Omental fat pad (tissue), 4 donors: ENCODE measurements around the gene COA8. TPM values are rescaled to one million over a fixed set of nuclear protein-coding genes. Genes with fewer than 3 reads are reported as not detected.

Experiments
- ATAC-seq: fragments of 150-250 bp; one replicate; pipeline ENCODE4 v1.9.1; 2016; ENCODE audit warnings: mild to moderate bottlenecking, moderate library complexity; ENCODE audit not compliant: low FRiP score
- DNase-seq: peaks from one replicate; pipeline ENCODE4 v3.0.0-alpha.2; 2019; ENCODE audit warnings: low spot score
- CTCF ChIP-seq, 3 donors: fragments of 450-650 bp; IDR thresholded peaks; one replicate each; pipeline ENCODE4 v1.5.1; 2016 to 2017; ENCODE audit warnings: antibody characterized with exemption in 3 of 3, mild to moderate bottlenecking in 3 of 3, moderate library complexity in 2 of 3
- total RNA-seq, 4 donors: library from RNA; depleted of rRNA; stranded (reverse); fragments of >200 nt; gene quantifications; one replicate each; pipeline ENCODE4 v1.1.0, GENCODE V29; 2016

COA8 gene
- total RNA-seq, 4 donors from 2014 or later, result 15.3 to 61.5 (median 27.5) TPM

GRCh38 chr14:103531421-103532215 lies 31.1 kb upstream of the COA8 start:
- DNase-seq (no peak), ATAC-seq (no peak)
- no peak for TF ChIP-seq CTCF (IDR thresholded peaks at IDR 0.05)

GRCh38 chr14:103532216-103533136 lies 30.3 kb upstream of the COA8 start:
- DNase-seq (no peak), ATAC-seq (no peak)
- TF ChIP-seq CTCF (IDR thresholded peaks at IDR 0.05), result no peak

- no peak for TF ChIP-seq CTCF (IDR thresholded peaks at IDR 0.05)
- DNase-seq, result no peak
- no peak for ATAC-seq
Measured at GRCh38 chr14:103533137-103533998, 29.4 kb upstream of the COA8 start.

- TF ChIP-seq CTCF (IDR thresholded peaks at IDR 0.05), result no peak
- DNase-seq, result no peak
- ATAC-seq, result no peak
Measured at GRCh38 chr14:103533999-103534575, 28.7 kb upstream of the COA8 start.

GRCh38 chr14:103534576-103535061 lies 28.1 kb upstream of the COA8 start:
- TF ChIP-seq CTCF (IDR thresholded peaks at IDR 0.05), result no peak
- DNase-seq (no peak), ATAC-seq (no peak)
